ENCODE data around the gene SMAD3.
"Not testable (repeated sequence)": the region's sequence is repeated elsewhere in the genome, so short reads cannot be mapped to it uniquely, and the experiment has no call there.

Gene SMAD3

DNA sequence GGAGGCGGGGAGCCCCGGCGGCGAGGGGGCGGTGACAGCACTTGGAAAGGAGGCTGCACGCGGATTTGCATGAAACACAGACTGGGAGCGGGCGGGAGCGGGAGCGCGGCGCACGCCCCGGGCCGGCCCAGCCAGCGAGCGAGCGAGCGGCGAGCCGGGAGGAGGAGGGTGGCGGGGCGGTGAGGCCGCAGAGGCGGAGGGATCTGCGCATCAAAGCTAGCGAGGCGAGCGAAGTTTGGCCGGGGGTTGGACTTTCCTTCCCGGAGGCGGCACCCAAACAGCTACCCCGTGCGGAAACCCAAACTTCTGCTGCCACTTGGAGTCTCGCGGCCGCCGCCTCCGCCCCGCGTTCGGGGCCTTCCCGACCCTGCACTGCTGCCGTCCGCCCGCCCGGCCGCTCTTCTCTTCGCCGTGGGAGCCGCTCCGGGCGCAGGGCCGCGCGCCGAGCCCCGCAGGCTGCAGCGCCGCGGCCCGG, at the start of gene SMAD3:
TSS of gene SMAD3 (plus strand) at position 72 of the 475 bp plus-strand sequence. CDS start 553 bp downstream, outside the sequence.
- Mint-ChIP-seq H3K4me3 (peak within 1 kb of the TSS; percentile 93), H3K4me1 (ENCODE audit: low read depth) (peaks cover 46% of the 10 kb centered on the region), H3K9me3 (no peaks in the 10 kb centered on the region), H3K27me3 (peaks cover 58% of the 10 kb centered on the region), H3K36me3 (ENCODE audit: low read depth) (peaks cover 6% of the 10 kb centered on the region), H3K27ac (peak within 1 kb of the TSS; percentile 82)
- intact Hi-C loops (cut with micrococcal nuclease): no loop called here

DNA sequence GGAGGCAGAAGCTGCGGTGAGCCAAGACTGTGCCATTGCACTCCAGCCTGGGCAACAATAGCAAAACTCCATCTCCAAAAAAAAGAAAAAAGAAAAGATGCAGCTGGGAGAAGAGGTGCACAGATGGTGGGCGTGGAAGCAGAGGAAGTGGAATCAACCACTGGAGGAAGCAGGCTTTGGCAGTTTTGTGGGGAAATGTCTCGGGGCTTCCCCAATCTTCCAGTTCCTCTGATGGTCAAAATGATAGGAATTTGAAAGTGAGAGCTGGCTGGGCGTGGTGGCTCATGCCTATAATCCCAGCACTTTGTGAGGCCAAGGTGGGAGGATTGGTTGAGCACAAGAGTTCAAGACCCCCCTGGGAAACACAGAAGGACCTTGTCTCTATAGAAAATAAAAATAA, 48.1 kb upstream of the SMAD3 start:
- intact Hi-C loops (cut with micrococcal nuclease): no loop called here
- no peaks in the 10 kb centered on the region for H3K36me3 Mint-ChIP-seq (ENCODE audit: low read depth)
- H3K4me1 Mint-ChIP-seq (ENCODE audit: low read depth): peaks cover 60% of the 10 kb centered on the region
- no peaks in the 10 kb centered on the region for H3K9me3 Mint-ChIP-seq
- peaks cover 59% of the 10 kb centered on the region for H3K27me3 Mint-ChIP-seq
- H3K4me3 Mint-ChIP-seq: no peak overlapping the region
- H3K27ac Mint-ChIP-seq: no peak overlapping the region

DNA sequence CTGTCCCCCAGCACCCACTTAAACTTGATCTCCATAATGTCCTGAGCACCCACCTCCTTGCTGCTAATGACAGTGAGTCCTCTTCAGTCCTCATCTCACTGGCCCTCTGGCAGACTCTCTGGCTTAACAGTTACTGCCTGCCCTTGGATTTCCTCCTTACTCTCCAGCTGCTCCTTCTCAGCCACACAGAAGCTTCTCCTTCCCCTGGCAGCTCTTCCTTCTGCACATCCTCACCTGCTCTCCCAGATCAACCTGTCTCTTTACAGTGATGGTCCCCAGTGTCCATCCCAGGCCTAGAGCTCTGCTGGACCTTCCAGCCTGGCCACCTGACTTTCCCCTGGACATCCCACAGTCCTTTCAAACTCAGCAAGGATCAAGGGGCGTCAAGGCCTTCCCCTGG, 47.4 kb upstream of the SMAD3 start:
- no peaks in the 10 kb centered on the region for H3K9me3 Mint-ChIP-seq
- no peak overlapping the region for H3K4me3 Mint-ChIP-seq
- peaks cover 67% of the 10 kb centered on the region for H3K4me1 Mint-ChIP-seq (ENCODE audit: low read depth)
- intact Hi-C loops (cut with micrococcal nuclease): no loop called here
- peak overlapping the region; percentile 12 for H3K27ac Mint-ChIP-seq
- no peaks in the 10 kb centered on the region for H3K36me3 Mint-ChIP-seq (ENCODE audit: low read depth)
- peaks cover 64% of the 10 kb centered on the region for H3K27me3 Mint-ChIP-seq

DNA sequence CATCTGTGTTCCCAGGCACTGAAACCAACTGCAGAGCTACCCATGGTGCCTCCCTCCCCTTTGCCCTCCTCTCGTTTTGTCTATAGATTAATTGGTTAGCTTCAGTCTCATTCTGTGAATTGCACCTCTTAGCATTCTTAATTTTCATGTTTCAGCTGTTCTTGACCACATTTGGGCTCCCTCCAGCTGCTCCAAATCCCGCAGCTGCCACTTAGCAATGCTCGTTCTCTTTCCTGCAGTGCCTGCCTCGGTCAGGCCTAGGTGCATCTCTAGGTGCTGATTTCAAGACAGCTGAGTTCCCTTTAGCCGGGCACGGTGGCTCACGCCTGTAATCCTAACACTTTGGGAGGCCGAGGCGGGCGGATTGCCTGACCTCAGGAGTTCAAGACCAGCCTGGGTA, 47.0 kb upstream of the SMAD3 start:
- H3K36me3 Mint-ChIP-seq (ENCODE audit: low read depth): no peaks in the 10 kb centered on the region
- peaks cover 68% of the 10 kb centered on the region for H3K27me3 Mint-ChIP-seq
- peak overlapping the region; percentile 12 for H3K27ac Mint-ChIP-seq
- intact Hi-C loops (cut with micrococcal nuclease): no loop called here
- H3K9me3 Mint-ChIP-seq: no peaks in the 10 kb centered on the region
- peaks cover 70% of the 10 kb centered on the region for H3K4me1 Mint-ChIP-seq (ENCODE audit: low read depth)
- H3K4me3 Mint-ChIP-seq: no peak overlapping the region

DNA sequence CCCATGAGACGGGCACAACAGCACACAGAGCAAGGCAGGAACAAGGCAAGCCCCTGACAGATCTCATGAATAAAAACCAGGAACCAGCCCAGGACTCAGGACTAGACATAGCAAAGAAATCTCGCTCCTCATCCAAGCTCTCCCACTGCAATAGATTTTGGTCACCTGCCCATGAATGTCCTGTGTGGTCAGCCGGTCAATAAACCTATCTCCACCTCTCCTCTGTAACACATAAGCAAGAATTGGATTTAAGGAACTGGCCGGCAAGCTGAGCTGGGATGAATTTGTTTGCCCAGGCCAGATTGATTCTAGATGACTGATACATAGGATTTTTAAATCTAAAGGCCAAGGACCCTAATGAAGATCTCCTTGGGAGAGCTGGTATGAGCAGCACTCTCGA, 46.3 kb upstream of the SMAD3 start:
- peaks cover 66% of the 10 kb centered on the region for H3K27me3 Mint-ChIP-seq
- peak overlapping the region; percentile 25 for H3K27ac Mint-ChIP-seq
- H3K4me1 Mint-ChIP-seq (ENCODE audit: low read depth): peaks cover 72% of the 10 kb centered on the region
- no peaks in the 10 kb centered on the region for H3K9me3 Mint-ChIP-seq
- H3K4me3 Mint-ChIP-seq: no peak overlapping the region
- intact Hi-C loops (cut with micrococcal nuclease): no loop called here
- no peaks in the 10 kb centered on the region for H3K36me3 Mint-ChIP-seq (ENCODE audit: low read depth)

DNA sequence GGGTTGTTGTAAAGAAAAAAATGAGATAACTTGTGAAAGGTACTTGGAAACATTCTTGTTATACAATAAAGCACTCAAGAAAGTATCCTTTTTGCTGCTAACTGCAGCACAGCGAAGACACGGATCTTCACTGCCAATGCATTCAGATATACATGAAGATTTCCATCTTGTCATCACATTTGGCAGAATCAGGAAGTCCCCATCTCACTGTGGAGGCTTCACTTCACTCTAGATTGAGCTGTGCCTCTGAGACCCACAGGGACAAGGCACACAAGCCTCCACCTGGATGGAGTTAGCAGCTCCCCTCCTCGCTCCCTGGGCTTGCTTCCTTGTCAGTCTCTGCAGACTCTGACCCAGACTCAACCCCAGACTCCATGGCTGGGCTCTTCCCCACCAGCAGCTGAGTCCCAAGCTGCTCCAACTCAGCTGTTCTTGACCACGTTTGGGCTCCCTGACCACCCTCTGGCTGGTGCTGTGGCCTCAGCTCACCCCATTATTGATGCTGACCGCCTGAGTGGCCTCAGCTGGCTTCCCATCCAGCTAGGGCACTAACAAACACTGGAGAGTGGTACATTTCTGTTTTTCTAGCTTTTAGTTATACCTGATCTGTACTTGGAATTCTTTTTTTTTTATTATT, 45.4 kb upstream of the SMAD3 start:
- Mint-ChIP-seq H3K36me3 (ENCODE audit: low read depth) (no peaks in the 10 kb centered on the region), H3K27me3 (peaks cover 58% of the 10 kb centered on the region), H3K27ac (peak overlapping the region; percentile 70), H3K4me1 (ENCODE audit: low read depth) (peaks cover 82% of the 10 kb centered on the region), H3K4me3 (no peak overlapping the region), H3K9me3 (no peaks in the 10 kb centered on the region)
- intact Hi-C loops (cut with micrococcal nuclease): loop anchor here (10.0 kb wide), 1 partner anchor 55 kb away; no protein-coding TSS in a partner anchor

DNA sequence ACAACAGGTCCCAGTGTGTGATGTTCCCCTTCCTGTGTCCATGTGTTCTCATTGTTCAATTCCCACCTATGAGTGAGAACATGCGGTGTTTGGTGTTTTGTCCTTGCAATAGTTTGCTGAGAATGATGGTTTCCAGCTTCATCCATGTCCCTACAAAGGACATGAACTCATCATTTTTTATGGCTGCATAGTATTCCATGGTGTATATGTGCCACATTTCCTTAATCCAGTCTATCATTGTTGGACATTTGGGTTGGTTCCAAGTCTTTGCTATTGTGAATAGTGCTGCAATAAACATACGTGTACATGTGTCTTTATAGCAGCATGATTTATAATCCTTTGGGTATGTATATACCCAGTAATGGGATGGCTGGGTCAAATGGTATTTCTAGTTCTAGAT, 44.7 kb upstream of the SMAD3 start:
- not testable (repeated sequence) for H3K36me3 Mint-ChIP-seq (ENCODE audit: low read depth); H3K27ac Mint-ChIP-seq; H3K9me3 Mint-ChIP-seq; H3K4me3 Mint-ChIP-seq
- intact Hi-C loops (cut with micrococcal nuclease): loop anchor here (10.0 kb wide), 1 partner anchor 56 kb away; no protein-coding TSS in a partner anchor
- Mint-ChIP-seq H3K27me3 (peaks cover 53% of the 10 kb centered on the region), H3K4me1 (ENCODE audit: low read depth) (peaks cover 87% of the 10 kb centered on the region)

DNA sequence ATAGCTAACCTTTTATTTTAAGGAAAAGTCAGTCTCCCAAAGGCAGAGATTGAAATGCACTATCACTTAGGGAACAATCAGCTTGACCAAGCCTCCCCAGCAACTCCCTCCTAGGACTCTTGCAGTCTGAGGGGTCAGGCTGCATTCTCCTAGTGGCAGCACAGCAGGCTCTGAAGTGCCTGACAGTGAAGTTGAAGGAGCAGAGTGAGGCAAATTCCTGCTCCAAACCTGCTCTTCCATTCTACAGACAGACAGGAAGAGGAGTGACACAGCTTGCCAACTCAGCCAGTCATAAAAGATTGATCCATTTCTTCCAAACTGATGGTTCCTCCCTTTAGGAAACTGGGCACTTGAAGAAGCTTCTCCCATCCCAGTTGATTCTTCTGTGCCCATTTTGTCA, 43.9 kb upstream of the SMAD3 start:
- intact Hi-C loops (cut with micrococcal nuclease): loop anchor here (10.0 kb wide), 1 partner anchor 57 kb away; no protein-coding TSS in a partner anchor
- H3K9me3 Mint-ChIP-seq: no peaks in the 10 kb centered on the region

DNA sequence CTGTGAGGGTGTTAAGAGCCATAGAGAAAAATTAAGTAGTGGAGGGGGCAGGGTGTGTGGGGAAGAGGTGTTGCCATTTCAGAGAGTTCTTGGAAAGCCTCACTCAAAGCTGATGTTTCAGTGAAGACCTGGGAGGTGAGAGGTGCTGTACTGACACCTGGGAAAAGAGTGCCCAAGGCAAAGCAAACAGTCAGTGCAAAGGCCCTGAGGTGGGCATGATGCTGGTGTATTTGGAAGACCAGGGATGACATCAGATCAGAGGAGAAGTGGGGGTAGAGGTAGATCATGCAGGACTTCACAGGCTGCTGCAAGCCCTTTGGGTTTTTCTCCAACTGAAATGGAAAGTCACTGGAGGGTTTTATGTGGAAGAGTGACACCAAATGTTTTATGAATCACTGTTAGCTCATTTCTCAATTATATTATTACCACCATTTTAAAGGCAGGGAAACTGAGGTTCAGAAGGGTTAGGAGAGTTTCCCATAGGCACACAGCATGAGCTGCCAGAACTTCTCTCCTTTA, 42.8 kb upstream of the SMAD3 start:
- no peak overlapping the region for H3K4me3 Mint-ChIP-seq
- no peaks in the 10 kb centered on the region for H3K36me3 Mint-ChIP-seq (ENCODE audit: low read depth)
- no peak overlapping the region for H3K27ac Mint-ChIP-seq
- intact Hi-C loops (cut with micrococcal nuclease): loop anchor here (10.0 kb wide), 1 partner anchor 58 kb away; no protein-coding TSS in a partner anchor
- peaks cover 46% of the 10 kb centered on the region for H3K27me3 Mint-ChIP-seq
- peaks cover 82% of the 10 kb centered on the region for H3K4me1 Mint-ChIP-seq (ENCODE audit: low read depth)
- H3K9me3 Mint-ChIP-seq: no peaks in the 10 kb centered on the region

More for the DNA sequence above, 43.9 kb upstream of the SMAD3 start:
- H3K27ac Mint-ChIP-seq: no peak overlapping the region
- peaks cover 47% of the 10 kb centered on the region for H3K27me3 Mint-ChIP-seq
- no peak overlapping the region for H3K4me3 Mint-ChIP-seq
- no peaks in the 10 kb centered on the region for H3K36me3 Mint-ChIP-seq (ENCODE audit: low read depth)
- H3K4me1 Mint-ChIP-seq (ENCODE audit: low read depth): peaks cover 87% of the 10 kb centered on the region

DNA sequence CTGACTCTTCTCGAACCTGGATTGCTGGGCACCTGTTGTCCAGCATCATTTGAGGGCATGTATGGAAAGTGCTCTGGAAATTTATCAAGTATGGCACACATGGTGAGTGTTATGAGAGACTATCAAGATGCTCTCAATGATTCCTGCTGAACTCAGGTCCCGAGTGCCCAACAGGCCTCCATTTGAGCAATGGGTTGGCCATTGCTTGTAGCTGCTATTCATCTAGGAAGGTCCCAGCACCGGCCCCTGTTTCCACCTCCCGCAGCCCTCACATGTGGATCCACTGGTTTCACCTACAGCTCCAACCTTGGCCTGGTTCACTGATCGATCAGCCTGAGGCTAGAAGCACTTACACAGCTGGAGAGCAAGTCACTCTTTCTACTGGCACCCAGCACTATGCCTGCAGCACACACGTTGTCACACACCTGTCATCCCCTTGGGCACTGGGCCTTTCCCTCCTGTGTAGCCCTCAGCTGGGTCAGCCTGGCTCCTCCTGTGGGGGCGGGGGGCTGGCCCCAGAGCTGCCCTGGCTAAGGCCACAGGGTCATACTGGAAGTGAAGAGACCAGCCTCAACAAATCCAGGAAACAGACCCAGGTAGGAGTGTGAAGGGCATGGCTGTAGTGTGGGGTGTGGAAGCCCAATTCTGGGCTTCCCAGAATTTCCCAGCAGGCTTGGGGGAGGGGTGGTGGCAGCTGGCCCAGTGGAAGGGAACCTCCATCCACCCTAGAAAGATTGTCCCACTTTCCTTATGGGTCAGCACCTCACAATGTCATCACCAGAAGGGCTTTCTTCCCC, 41.7 kb upstream of the SMAD3 start:
- H3K27ac Mint-ChIP-seq: peak overlapping the region; percentile 90
- intact Hi-C loops (cut with micrococcal nuclease): loop anchor here (10.0 kb wide), 1 partner anchor 59 kb away; no protein-coding TSS in a partner anchor
- peaks cover 76% of the 10 kb centered on the region for H3K4me1 Mint-ChIP-seq (ENCODE audit: low read depth)

DNA sequence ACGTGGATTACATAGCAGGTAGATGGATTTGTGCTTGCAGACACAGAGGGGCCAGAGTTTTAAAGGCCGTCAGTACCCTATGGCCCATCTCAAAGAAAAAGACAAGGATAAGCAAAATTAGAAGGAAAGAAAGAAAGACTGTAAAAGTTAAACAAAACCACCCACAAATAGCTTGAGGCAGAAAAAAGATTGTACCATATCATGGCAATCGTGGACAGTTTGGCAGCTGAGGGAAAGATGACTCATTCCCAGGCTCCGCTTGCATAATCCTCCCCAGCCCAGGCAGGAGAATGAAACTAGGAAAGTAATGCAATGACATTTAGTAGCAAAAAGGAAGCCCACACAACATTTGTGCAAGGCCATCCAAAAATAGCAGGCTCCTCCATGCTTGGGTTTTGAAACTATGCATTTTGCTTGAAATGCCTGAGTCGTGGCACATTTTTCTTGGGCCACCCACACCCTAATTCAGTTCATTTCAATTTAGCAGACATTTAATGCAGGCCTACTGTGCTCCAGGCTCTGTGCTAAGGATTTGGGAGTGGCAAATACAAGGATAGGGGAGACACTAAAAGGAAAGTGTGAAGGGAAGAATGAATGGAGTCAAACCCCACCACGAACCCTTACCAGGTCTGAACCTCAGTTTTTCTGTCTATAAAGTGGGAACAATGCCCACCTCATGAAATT, 40.9 kb upstream of the SMAD3 start:
- Mint-ChIP-seq H3K4me1 (ENCODE audit: low read depth) (peaks cover 69% of the 10 kb centered on the region), H3K36me3 (ENCODE audit: low read depth) (no peaks in the 10 kb centered on the region), H3K27ac (peak overlapping the region; percentile 90), H3K9me3 (no peaks in the 10 kb centered on the region), H3K4me3 (peak overlapping the region; percentile 28), H3K27me3 (peaks cover 29% of the 10 kb centered on the region)
- intact Hi-C loops (cut with micrococcal nuclease): loop anchor here (10.0 kb wide), 1 partner anchor 60 kb away; no protein-coding TSS in a partner anchor

More for the DNA sequence above, 41.7 kb upstream of the SMAD3 start:
- no peaks in the 10 kb centered on the region for H3K36me3 Mint-ChIP-seq (ENCODE audit: low read depth)
- H3K27me3 Mint-ChIP-seq: peaks cover 36% of the 10 kb centered on the region
- peak overlapping the region; percentile 28 for H3K4me3 Mint-ChIP-seq
- no peaks in the 10 kb centered on the region for H3K9me3 Mint-ChIP-seq

DNA sequence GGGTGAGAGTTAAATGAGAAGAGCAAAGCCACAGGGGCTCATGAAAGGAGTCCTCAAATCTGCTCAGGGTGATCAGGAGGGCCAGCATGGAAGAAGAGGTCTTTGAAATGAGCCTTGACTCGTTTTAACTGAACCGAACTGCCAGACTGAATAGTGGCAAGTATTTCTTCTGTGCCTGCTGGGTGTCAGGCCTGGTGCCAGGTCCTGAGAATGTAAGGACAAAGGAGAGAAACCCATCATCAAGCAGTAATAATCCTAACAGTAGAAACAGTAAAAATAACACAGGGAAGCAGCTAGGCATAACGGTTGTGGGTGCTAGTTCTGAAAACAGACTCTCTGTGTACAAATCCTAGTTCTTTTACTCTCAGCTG, 40.4 kb upstream of the SMAD3 start:
- Mint-ChIP-seq H3K27me3 (peaks cover 28% of the 10 kb centered on the region), H3K4me1 (ENCODE audit: low read depth) (peaks cover 64% of the 10 kb centered on the region), H3K4me3 (no peak overlapping the region), H3K9me3 (no peaks in the 10 kb centered on the region), H3K27ac (peak overlapping the region; percentile 90), H3K36me3 (ENCODE audit: low read depth) (no peaks in the 10 kb centered on the region)
- intact Hi-C loops (cut with micrococcal nuclease): loop anchor here (5.0 to 10.0 kb wide), 2 partner anchors 57 to 60 kb away; no protein-coding TSS in a partner anchor

DNA sequence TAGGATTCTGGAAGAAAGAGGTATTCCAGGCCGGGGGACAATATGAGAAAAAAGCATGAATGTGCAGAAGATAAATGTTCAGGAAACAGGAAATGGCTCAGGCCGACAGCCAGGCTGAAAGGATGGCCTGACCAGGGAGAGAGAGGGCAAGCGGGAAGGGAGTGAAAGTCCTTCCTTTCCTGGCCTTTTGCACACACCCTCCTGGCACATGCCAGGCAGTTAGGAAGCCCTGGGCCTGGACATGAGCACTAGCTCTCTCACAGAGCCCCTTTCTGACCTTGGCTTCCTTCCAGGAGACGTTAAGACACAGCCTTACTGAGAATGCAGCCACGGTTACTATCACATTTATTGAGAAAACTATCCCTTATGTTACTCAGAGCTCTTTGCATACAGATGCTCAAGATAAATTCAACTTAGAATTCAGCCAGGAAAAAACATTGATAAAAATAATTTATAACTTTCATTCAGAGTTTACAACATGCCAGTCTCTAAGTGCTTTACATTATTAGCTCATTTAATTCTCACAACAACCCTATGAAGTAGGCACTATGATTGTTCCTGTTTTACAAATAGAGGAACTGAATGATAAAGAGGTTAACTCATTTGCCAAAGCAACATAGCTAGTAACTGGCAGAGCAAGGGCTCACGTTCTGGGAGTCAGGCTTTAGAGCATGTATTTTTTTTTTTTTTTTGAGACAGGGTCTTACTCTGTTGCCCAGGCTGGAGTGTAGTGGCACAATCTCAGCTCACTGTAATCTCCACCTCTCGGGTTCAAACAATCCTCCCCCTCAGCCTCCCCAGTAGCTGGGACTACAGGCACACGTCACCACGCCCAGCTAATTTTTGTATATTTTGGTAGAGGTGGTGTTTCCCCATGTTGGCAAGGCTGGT, 39.4 kb upstream of the SMAD3 start:
- Mint-ChIP-seq H3K27me3 (peaks cover 25% of the 10 kb centered on the region), H3K36me3 (ENCODE audit: low read depth) (no peaks in the 10 kb centered on the region), H3K4me3 (no peak overlapping the region), H3K9me3 (no peaks in the 10 kb centered on the region), H3K4me1 (ENCODE audit: low read depth) (peaks cover 60% of the 10 kb centered on the region), H3K27ac (peak overlapping the region; percentile 90)
- intact Hi-C loops (cut with micrococcal nuclease): loop anchor here (5.0 to 10.0 kb wide), 2 partner anchors 56 to 61 kb away; no protein-coding TSS in a partner anchor
